Caco-2 (cell line): ENCODE data around the gene CDKN2AIPNL. TPM values are rescaled to one million over a fixed set of nuclear protein-coding genes. Genes with fewer than 3 reads are reported as not detected.

ENCODE experiments used
- BruUV-seq: library from RNA; stranded (reverse); fragments of 400-500 nt; replicated peaks from 2 replicates; lab custom pipeline; 2021; lab: Mats Ljungman, UMichigan
- CTCF ChIA-PET: fragments of 300-600 bp; sonication (Branson Sonifier 250); formaldehyde crosslinking; loops from one replicate; lab custom pipeline; 2022; ENCODE audit warnings: antibody characterized with exemption; lab: Charles Lee
- POLR2A ChIA-PET: fragments of 300-600 bp; sonication (Branson Sonifier 250); formaldehyde crosslinking; loops from one replicate; lab custom pipeline; 2022; ENCODE audit warnings: antibody characterized with exemption; lab: Charles Lee
- DNase-seq, 2 experiments: peaks; one replicate each; pipeline versions ENCODE4 v3.0.0 to v3.0.0-alpha.2; 2020 to 2022
- H3K27me3 ChIP-seq: replicated peaks from 2 replicates; pipeline ENCODE4 v1.6.0; 2011; ENCODE audit warnings: low read length; ENCODE audit not compliant: control insufficient read depth, insufficient read depth
- H3K36me3 ChIP-seq: 2 replicates; pipeline ENCODE4 v1.5.1; 2011; ENCODE audit warnings: low read length; ENCODE audit not compliant: control insufficient read depth, insufficient read depth
- H3K4me1 ChIP-seq: fragments of 250-450 bp; sonication (Bioruptor Pico); 2 replicates; pipeline ENCODE4 v1.5.1; 2020; ENCODE audit warnings: mild to moderate bottlenecking
- H3K4me3 ChIP-seq: 2 replicates; pipeline ENCODE4 v1.5.1; 2011; ENCODE audit warnings: low read depth, mild to moderate bottlenecking, control low read depth, low read length
- H3K9me3 ChIP-seq: fragments of 250-450 bp; sonication (Bioruptor Pico); 2 replicates; pipeline ENCODE4 v1.5.1; 2020; ENCODE audit warnings: mild to moderate bottlenecking, moderate library complexity
- H3K27ac Mint-ChIP-seq: one replicate; pipeline ENCODE4 v1.8.0; 2022; ENCODE audit warnings: mixed read lengths; ENCODE audit not compliant: unreplicated experiment
- H3K27me3 Mint-ChIP-seq: one replicate; pipeline ENCODE4 v1.8.0; 2022; ENCODE audit warnings: mixed read lengths; ENCODE audit not compliant: insufficient read depth, unreplicated experiment
- H3K36me3 Mint-ChIP-seq: one replicate; pipeline ENCODE4 v1.8.0; 2022; ENCODE audit warnings: mild to moderate bottlenecking, mixed read lengths; ENCODE audit not compliant: insufficient read depth, unreplicated experiment
- H3K4me1 Mint-ChIP-seq: one replicate; pipeline ENCODE4 v1.8.0; 2022; ENCODE audit warnings: low read depth, mixed read lengths; ENCODE audit not compliant: unreplicated experiment
- H3K4me3 Mint-ChIP-seq: one replicate; pipeline ENCODE4 v1.8.0; 2022; ENCODE audit warnings: mild to moderate bottlenecking, moderate library complexity, mixed read lengths; ENCODE audit not compliant: unreplicated experiment
- H3K9me3 Mint-ChIP-seq: one replicate; pipeline ENCODE4 v1.8.0; 2022; ENCODE audit warnings: mixed read lengths; ENCODE audit not compliant: unreplicated experiment
- intact Hi-C: fragments of 100-400 bp; cut with micrococcal nuclease; formaldehyde crosslinking; loops from one replicate; pipeline ENCODE4 v1.10.0; 2022; ENCODE audit not compliant: unreplicated experiment
- total RNA-seq: library from RNA; stranded (reverse); gene quantifications from 2 replicates; pipeline ENCODE4 v1.2.3, GENCODE V29; 2022
- TF ChIP-seq, protein P1 (sequence below), 2 experiments: fragments of 200-600 bp in 1 of 2; IDR thresholded peaks; 1 replicate in 1 of 2; 2 replicates in 1 of 2; pipeline versions ENCODE4 v1.5.1 to v1.8.0; 2011 to 2022; ENCODE audit warnings: antibody characterized with exemption in 1 of 2, control low read depth in 1 of 2, inconsistent platforms in 1 of 2, low read depth in 1 of 2, low read length in 1 of 2, mild to moderate bottlenecking in 1 of 2, moderate library complexity in 1 of 2; ENCODE audit not compliant: insufficient read depth in 1 of 2, severe bottlenecking in 1 of 2, unreplicated experiment in 1 of 2

Gene CDKN2AIPNL
- total RNA-seq, 1 experiment from 2014 or later: 53.2 TPM

- Histone ChIP-seq H3K4me3 (no peak overlapping the region), H3K4me1 (peaks cover 2% of the 10 kb centered on the region; the same call in 1 of the 2 replicates), H3K9me3 (no peaks in the 10 kb centered on the region), H3K36me3 (no peaks in the 10 kb centered on the region), H3K27me3 (no peaks in the 10 kb centered on the region)
- no peak overlapping the region for H3K27ac Mint-ChIP-seq
- H3K4me3 Mint-ChIP-seq: no peak overlapping the region
- no TSS peak for BruUV-seq
- TF ChIP-seq, protein P1, sequence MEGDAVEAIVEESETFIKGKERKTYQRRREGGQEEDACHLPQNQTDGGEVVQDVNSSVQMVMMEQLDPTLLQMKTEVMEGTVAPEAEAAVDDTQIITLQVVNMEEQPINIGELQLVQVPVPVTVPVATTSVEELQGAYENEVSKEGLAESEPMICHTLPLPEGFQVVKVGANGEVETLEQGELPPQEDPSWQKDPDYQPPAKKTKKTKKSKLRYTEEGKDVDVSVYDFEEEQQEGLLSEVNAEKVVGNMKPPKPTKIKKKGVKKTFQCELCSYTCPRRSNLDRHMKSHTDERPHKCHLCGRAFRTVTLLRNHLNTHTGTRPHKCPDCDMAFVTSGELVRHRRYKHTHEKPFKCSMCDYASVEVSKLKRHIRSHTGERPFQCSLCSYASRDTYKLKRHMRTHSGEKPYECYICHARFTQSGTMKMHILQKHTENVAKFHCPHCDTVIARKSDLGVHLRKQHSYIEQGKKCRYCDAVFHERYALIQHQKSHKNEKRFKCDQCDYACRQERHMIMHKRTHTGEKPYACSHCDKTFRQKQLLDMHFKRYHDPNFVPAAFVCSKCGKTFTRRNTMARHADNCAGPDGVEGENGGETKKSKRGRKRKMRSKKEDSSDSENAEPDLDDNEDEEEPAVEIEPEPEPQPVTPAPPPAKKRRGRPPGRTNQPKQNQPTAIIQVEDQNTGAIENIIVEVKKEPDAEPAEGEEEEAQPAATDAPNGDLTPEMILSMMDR (IDR thresholded peaks at IDR 0.05; ENCODE audit: insufficient read depth in 1 of 2, low read depth in 1 of 2, low read length in 1 of 2, severe bottlenecking in 1 of 2, unreplicated experiment in 1 of 2): no peak
- ChIA-PET POLR2A (no interaction called here), CTCF (no interaction called here)
- no peaks in the 10 kb centered on the region for H3K27me3 Mint-ChIP-seq
- intact Hi-C loops: no loop called here
- no peaks in the 10 kb centered on the region for H3K36me3 Mint-ChIP-seq
- no peaks in the 10 kb centered on the region for H3K9me3 Mint-ChIP-seq
- H3K4me1 Mint-ChIP-seq: peaks cover 4% of the 10 kb centered on the region
- DNase-seq: no peak
Observed at GRCh38 chr5:134456825-134457224, 45.1 kb upstream of the CDKN2AIPNL start.

GRCh38 chr5:134455466-134455865 is 43.8 kb upstream of the CDKN2AIPNL start:
- no peaks in the 10 kb centered on the region for H3K36me3 ChIP-seq
- Mint-ChIP-seq H3K4me1 (peaks cover 4% of the 10 kb centered on the region), H3K4me3 (no peak overlapping the region), H3K27ac (no peak overlapping the region), H3K9me3 (no peaks in the 10 kb centered on the region), H3K36me3 (no peaks in the 10 kb centered on the region), H3K27me3 (no peaks in the 10 kb centered on the region)
- ChIA-PET POLR2A (no interaction called here), CTCF (no interaction called here)
- H3K4me3 ChIP-seq: no peak overlapping the region
- no peak for DNase-seq
- intact Hi-C loops: no loop called here
- no TSS peak for BruUV-seq
- peaks cover 14% of the 10 kb centered on the region for H3K4me1 ChIP-seq
- TF ChIP-seq, protein P1 (IDR thresholded peaks at IDR 0.05; ENCODE audit: insufficient read depth in 1 of 2, low read depth in 1 of 2, low read length in 1 of 2, severe bottlenecking in 1 of 2, unreplicated experiment in 1 of 2): no peak
- H3K27me3 ChIP-seq: no peaks in the 10 kb centered on the region
- no peaks in the 10 kb centered on the region for H3K9me3 ChIP-seq

GRCh38 chr5:134453016-134453415 is 41.3 kb upstream of the CDKN2AIPNL start:
- no TSS peak for BruUV-seq
- H3K4me3 Mint-ChIP-seq: no peak overlapping the region
- no peaks in the 10 kb centered on the region for H3K36me3 Mint-ChIP-seq
- TF ChIP-seq, protein P1 (IDR thresholded peaks at IDR 0.05; ENCODE audit: insufficient read depth in 1 of 2, low read depth in 1 of 2, low read length in 1 of 2, severe bottlenecking in 1 of 2, unreplicated experiment in 1 of 2): no peak
- ChIA-PET POLR2A (no interaction called here), CTCF (no interaction called here)
- no peaks in the 10 kb centered on the region for H3K9me3 Mint-ChIP-seq
- H3K4me1 ChIP-seq: peaks cover 15% of the 10 kb centered on the region
- DNase-seq: no peak
- no peaks in the 10 kb centered on the region for H3K36me3 ChIP-seq
- no peak overlapping the region for H3K4me3 ChIP-seq
- no peaks in the 10 kb centered on the region for H3K9me3 ChIP-seq
- no peak overlapping the region for H3K27ac Mint-ChIP-seq
- intact Hi-C loops: no loop called here
- H3K4me1 Mint-ChIP-seq: peaks cover 13% of the 10 kb centered on the region
- H3K27me3 Mint-ChIP-seq: no peaks in the 10 kb centered on the region
- no peaks in the 10 kb centered on the region for H3K27me3 ChIP-seq
